Measurements from ENCODE around the gene MATN3. TPM values are rescaled to one million over a fixed set of nuclear protein-coding genes. Genes with fewer than 3 reads are reported as not detected.

The MATN3 gene
- total and polyA plus RNA-seq, 2 donors (not counting 3 experiments of a cell fraction or from before 2014, with no cell fraction given) = 1.8 to 3.4 TPM

DNA sequence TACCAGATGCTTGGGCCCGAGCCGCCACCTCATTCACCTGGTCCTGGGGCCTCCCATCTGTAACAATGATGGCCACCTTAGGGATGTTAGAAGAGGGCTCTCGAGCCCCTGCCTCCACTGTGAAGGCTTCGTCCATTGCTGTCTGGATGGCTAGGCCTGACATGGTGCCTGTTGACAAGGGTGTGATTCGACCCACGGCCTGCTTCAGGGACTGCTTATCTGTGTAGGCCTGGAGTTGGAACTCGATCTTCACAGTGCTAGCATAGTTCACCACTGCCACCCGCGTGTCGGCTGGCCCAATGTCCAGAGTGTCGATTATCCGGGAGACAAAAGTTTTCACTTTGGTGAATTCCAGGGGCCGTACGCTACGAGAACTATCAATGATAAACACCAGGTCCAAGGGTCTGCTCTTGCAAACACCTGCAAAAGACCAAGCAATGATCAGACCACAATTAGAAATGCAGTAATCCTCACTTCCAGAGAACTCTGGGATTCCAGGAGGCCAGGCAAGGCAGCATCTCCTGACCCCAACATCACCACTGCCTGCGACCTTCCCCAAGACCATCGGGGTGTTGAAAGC is 6.5 kb downstream of the MATN3 start:
- Histone ChIP-seq H3K36me3 (ENCODE audit: control insufficient read depth in 2 of 2, extremely low read depth in 1 of 2, insufficient read depth in 2 of 2, low read length in 2 of 2) (no peaks in the 10 kb centered on the region), H3K79me2 (ENCODE audit: control insufficient read depth, insufficient read depth, low read length) (no peaks in the 10 kb centered on the region), H3K9me3 (replicated peaks; ENCODE audit: control insufficient read depth, insufficient read depth, low read length) (no peaks in the 10 kb centered on the region), H2AFZ (ENCODE audit: low read depth, low read length) (no peak overlapping the region), H3K9me1 (replicated peaks; ENCODE audit: control insufficient read depth, extremely low read depth, insufficient read depth, low read length) (no peaks in the 10 kb centered on the region), H3K27ac (ENCODE audit: insufficient read depth, low read depth, low read length) (no peak overlapping the region), H3K9ac (replicated peaks; ENCODE audit: extremely low read depth, insufficient read depth, low read length) (no peak overlapping the region), H3K4me1 (ENCODE audit: control insufficient read depth, extremely low read depth, insufficient read depth, low read length) (no peaks in the 10 kb centered on the region), H3K4me3 (replicated peaks in 1 of 3; ENCODE audit: insufficient read depth in 1 of 3, low read depth in 1 of 3, low read length in 3 of 3) (no peak overlapping the region), H3K27me3 (ENCODE audit: control insufficient read depth in 2 of 2, insufficient read depth in 2 of 2, low read length in 2 of 2) (peaks cover 0 to under 1% of the 10 kb centered on the region in 2 experiments), H4K20me1 (replicated peaks; ENCODE audit: control insufficient read depth, extremely low read depth, insufficient read depth, low read length) (no peaks in the 10 kb centered on the region), H3K4me2 (ENCODE audit: insufficient read depth, low read length) (no peak overlapping the region)
- FAIRE-seq (no peak), DNase-seq (ENCODE audit: low read depth, low spot score) (no peak)
- dilution Hi-C loops (cut with MboI; ENCODE audit: extremely low pct_ligation_motif_present, low sequenced_read_pairs) (no loop called here), intact Hi-C loops (cut with micrococcal nuclease) (no loop called here)
- POLR2A ChIA-PET = no interaction called here
- BruUV-seq (replicated peaks) = no TSS peak
- CTCF ChIA-PET = interaction anchor here (1.7 kb wide), 1 partner anchor 9 kb away, joined by 4 read pairs; no protein-coding TSS in a partner anchor
- TF ChIP-seq GATA2 (IDR thresholded peaks at IDR 0.05; ENCODE audit: insufficient read depth, insufficient read length, low read depth, low read length) = no peak
- TF ChIP-seq POLR2A (IDR thresholded peaks at IDR 0.05; ENCODE audit: low read depth, low read length) = no peak
- TF ChIP-seq MYC (IDR thresholded peaks at IDR 0.05; ENCODE audit: low read depth, low read length) = no peak
- TF ChIP-seq, protein P1, sequence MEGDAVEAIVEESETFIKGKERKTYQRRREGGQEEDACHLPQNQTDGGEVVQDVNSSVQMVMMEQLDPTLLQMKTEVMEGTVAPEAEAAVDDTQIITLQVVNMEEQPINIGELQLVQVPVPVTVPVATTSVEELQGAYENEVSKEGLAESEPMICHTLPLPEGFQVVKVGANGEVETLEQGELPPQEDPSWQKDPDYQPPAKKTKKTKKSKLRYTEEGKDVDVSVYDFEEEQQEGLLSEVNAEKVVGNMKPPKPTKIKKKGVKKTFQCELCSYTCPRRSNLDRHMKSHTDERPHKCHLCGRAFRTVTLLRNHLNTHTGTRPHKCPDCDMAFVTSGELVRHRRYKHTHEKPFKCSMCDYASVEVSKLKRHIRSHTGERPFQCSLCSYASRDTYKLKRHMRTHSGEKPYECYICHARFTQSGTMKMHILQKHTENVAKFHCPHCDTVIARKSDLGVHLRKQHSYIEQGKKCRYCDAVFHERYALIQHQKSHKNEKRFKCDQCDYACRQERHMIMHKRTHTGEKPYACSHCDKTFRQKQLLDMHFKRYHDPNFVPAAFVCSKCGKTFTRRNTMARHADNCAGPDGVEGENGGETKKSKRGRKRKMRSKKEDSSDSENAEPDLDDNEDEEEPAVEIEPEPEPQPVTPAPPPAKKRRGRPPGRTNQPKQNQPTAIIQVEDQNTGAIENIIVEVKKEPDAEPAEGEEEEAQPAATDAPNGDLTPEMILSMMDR (IDR thresholded peaks at IDR 0.05; ENCODE audit: extremely low read depth in 1 of 2, insufficient read depth in 1 of 2, low read depth in 1 of 2, low read length in 2 of 2) = no peak
- TF ChIP-seq POLR2AphosphoS5 (IDR thresholded peaks at IDR 0.05; ENCODE audit: insufficient read depth, low read depth, low read length) = no peak
- no peak for TF ChIP-seq EZH2 (IDR thresholded peaks at IDR 0.05; ENCODE audit: borderline replicate concordance, low read depth, low read length, severe bottlenecking)
- no peak for TF ChIP-seq FOS (IDR thresholded peaks at IDR 0.05; ENCODE audit: borderline replicate concordance, insufficient read depth, low read length)
- TF ChIP-seq MAX (IDR thresholded peaks at IDR 0.05; ENCODE audit: insufficient read depth, insufficient read length) = no peak
- TF ChIP-seq JUN (IDR thresholded peaks at IDR 0.05; ENCODE audit: borderline replicate concordance, insufficient read depth, insufficient read length, low read depth) = no peak

Data from endothelial cell of umbilical vein (primary cell).